ENCODE data around the gene RSRC1. TPM values are rescaled to one million over a fixed set of nuclear protein-coding genes. Genes with fewer than 3 reads are reported as not detected.

RSRC1 gene
- total and polyA plus RNA-seq, 3 donors from 2014 or later, result 12.6 to 53.3 (median 43.8) TPM

- TF ChIP-seq POLR2A (IDR thresholded peaks at IDR 0.05), result no peak
- TF ChIP-seq CTCF (IDR thresholded peaks at IDR 0.05), result no peak
- no peak overlapping the region for H3K4me3 ChIP-seq
- no peaks in the 10 kb centered on the region for H3K36me3 ChIP-seq (ENCODE audit: low read depth, missing control alignments)
- 77 to 81% methylated on average over 2 of the region's 2 CpGs for WGBS, 2 donors
- H3K27me3 ChIP-seq, result no peaks in the 10 kb centered on the region
- intact Hi-C loops (cut with DNase I; ENCODE audit: low total_unique reads), result no loop called here
- no peak overlapping the region for H3K27ac ChIP-seq
- H3K9me3 ChIP-seq, result no peaks in the 10 kb centered on the region
- no peaks in the 10 kb centered on the region for H3K4me1 ChIP-seq
- DNase-seq, result no peak
Observed at GRCh38 chr3:158205994-158206393, 96.1 kb downstream of the RSRC1 start.

- H3K27ac ChIP-seq, result no peak overlapping the region
- no peaks in the 10 kb centered on the region for H3K9me3 ChIP-seq
- no peaks in the 10 kb centered on the region for H3K27me3 ChIP-seq
- WGBS, 2 donors, result 94 to 98% methylated on average over 4 of the region's 4 CpGs
- no peak for DNase-seq
- no peaks in the 10 kb centered on the region for H3K36me3 ChIP-seq (ENCODE audit: low read depth, missing control alignments)
- no peak for TF ChIP-seq CTCF (IDR thresholded peaks at IDR 0.05)
- TF ChIP-seq POLR2A (IDR thresholded peaks at IDR 0.05), result no peak
- H3K4me3 ChIP-seq, result no peak overlapping the region
- intact Hi-C loops (cut with DNase I; ENCODE audit: low total_unique reads), result no loop called here
- no peaks in the 10 kb centered on the region for H3K4me1 ChIP-seq
Observed at GRCh38 chr3:158210067-158210466, 100.2 kb downstream of the RSRC1 start.

- Histone ChIP-seq H3K36me3 (ENCODE audit: low read depth, missing control alignments) (no peaks in the 10 kb centered on the region), H3K27ac (no peak overlapping the region), H3K9me3 (no peaks in the 10 kb centered on the region), H3K27me3 (no peaks in the 10 kb centered on the region), H3K4me3 (no peak overlapping the region), H3K4me1 (no peaks in the 10 kb centered on the region)
- no peak for DNase-seq
- no peak for TF ChIP-seq POLR2A (IDR thresholded peaks at IDR 0.05)
- no peak for TF ChIP-seq CTCF (IDR thresholded peaks at IDR 0.05)
- intact Hi-C loops (cut with DNase I; ENCODE audit: low total_unique reads), result no loop called here
Observed at GRCh38 chr3:158213461-158213860, 103.6 kb downstream of the RSRC1 start.

- H3K27ac ChIP-seq, result no peak overlapping the region
- H3K27me3 ChIP-seq, result no peaks in the 10 kb centered on the region
- intact Hi-C loops (cut with DNase I; ENCODE audit: low total_unique reads), result no loop called here
- 89 to 93% methylated on average over 3 of the region's 3 CpGs for WGBS, 2 donors
- H3K4me3 ChIP-seq, result no peak overlapping the region
- TF ChIP-seq POLR2A (IDR thresholded peaks at IDR 0.05) (no peak), CTCF (IDR thresholded peaks at IDR 0.05) (no peak)
- DNase-seq, result no peak
- H3K4me1 ChIP-seq, result no peaks in the 10 kb centered on the region
- no peaks in the 10 kb centered on the region for H3K36me3 ChIP-seq (ENCODE audit: low read depth, missing control alignments)
- H3K9me3 ChIP-seq, result no peaks in the 10 kb centered on the region
Observed at GRCh38 chr3:158217992-158218391, 108.1 kb downstream of the RSRC1 start.

- H3K36me3 ChIP-seq (ENCODE audit: low read depth, missing control alignments), result no peaks in the 10 kb centered on the region
- TF ChIP-seq POLR2A (IDR thresholded peaks at IDR 0.05), result no peak
- TF ChIP-seq CTCF (IDR thresholded peaks at IDR 0.05), result no peak
- no peaks in the 10 kb centered on the region for H3K4me1 ChIP-seq
- no peaks in the 10 kb centered on the region for H3K27me3 ChIP-seq
- intact Hi-C loops (cut with DNase I; ENCODE audit: low total_unique reads), result no loop called here
- no peak overlapping the region for H3K27ac ChIP-seq
- no peak overlapping the region for H3K4me3 ChIP-seq
- H3K9me3 ChIP-seq, result no peaks in the 10 kb centered on the region
- DNase-seq, result no peak
Observed at GRCh38 chr3:158220575-158220974, 110.7 kb downstream of the RSRC1 start.
